Measurements from ENCODE around the gene TPM1.
"Not testable (repeated sequence)": the region's sequence is repeated elsewhere in the genome, so short reads cannot be mapped to it uniquely, and the experiment has no call there.

TPM1 gene

DNA sequence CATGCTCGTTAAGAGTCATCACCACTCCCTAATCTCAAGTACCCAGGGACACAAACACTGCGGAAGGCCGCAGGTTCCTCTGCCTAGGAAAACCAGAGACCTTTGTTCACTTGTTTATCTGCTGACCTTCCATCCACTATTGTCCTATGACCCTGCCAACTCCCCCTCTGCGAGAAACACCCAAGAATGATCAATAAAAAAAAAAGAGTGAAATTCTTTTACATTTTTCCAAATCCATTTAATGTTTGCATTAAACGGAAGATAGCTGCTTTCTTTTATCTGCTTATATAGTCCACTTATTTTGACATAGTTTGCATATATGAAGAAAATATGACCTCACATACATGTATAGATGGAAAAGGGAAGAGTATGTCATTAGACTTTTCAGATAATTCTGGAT lies 57.0 kb downstream of the TPM1 start:
- DNase-seq, result not testable (repeated sequence)

DNA sequence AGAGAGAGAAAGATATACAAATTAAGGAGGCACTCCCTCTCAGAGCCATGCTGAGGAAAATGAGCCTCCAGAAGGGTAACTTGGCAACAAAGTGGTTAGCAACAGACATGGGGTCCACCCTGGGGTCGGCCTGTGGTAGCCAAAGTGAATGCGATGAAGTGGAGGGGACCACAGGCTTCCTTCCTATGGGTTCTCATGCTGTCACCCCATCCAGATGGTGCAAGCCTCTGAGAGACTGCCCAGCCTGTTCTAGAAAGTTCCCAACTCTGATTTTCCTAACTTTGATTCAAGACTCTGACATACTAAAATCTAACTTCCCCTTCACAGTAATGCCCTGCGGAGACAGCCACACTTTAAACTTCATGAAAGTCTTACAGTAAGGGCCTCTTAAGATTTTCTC lies 60.9 kb downstream of the TPM1 start:
- no peak for DNase-seq

DNA sequence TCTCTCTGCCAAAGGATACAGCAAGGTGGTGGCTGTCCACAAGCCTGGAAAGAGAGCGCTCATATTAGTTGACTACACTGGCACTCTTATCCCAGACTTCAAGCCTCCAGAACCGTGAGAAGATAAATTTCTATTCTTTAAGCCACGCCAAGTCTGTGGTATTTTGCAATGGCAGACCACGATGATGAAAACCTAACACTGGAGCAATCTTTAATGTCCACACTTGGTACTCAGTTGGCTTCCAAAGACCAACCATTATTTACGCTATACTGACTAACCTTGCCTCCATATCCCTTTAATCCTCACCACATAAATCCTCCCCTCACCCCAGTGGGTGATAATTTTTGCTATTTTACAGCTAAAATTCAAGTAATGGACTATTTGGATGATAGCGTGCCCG lies 62.2 kb downstream of the TPM1 start:
- DNase-seq, result no peak

DNA sequence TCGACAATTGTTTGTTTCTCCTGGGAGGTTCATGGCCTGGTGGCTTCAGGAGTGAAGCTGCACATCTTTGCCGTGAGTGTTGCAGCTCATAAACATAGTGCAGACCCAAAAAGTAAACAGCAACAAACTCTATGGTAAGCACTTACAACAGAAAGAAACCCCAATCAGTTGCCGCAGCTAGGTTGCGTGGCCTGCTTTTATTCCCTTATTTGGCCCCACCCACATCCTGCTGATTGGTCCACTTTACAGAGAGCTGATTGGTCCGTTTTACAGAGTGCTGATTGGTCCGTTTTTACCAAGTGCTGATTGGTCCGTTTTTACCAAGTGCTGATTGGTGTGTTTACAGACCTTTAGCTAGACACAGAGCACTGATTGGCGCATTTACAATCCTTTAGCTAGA lies 62.8 kb downstream of the TPM1 start:
- not testable (repeated sequence) for DNase-seq

DNA sequence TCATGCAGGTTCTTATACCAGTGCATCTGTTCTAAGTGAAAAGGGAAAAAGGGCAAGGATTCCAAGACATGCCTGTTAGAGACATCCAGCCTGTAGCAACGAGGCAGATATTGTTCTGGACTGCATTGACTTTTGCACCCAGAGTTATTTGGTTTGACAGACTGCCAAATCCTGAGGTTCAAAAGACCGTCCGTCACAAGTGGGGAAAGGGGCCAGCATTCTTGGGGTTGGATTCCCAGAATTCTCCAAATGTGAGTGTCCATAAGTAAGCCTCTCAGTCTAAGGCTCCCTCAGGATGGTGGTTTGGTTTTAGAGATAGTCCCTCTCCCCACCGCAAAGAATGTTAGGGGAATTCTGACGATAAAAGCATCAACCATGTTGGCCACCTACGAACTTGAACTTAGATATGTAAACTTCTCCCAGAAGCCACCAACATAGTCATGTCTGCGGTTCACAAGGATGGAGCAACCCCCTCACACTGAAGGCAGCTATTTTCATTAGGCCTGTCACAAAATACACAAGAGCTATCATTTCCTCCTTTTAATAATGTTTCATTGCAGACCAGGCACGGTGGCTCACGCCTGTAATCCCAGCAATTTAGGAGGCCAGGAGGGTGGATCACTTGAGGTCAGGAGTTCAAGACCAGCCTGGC lies 65.5 kb downstream of the TPM1 start:
- no peak for DNase-seq

DNA sequence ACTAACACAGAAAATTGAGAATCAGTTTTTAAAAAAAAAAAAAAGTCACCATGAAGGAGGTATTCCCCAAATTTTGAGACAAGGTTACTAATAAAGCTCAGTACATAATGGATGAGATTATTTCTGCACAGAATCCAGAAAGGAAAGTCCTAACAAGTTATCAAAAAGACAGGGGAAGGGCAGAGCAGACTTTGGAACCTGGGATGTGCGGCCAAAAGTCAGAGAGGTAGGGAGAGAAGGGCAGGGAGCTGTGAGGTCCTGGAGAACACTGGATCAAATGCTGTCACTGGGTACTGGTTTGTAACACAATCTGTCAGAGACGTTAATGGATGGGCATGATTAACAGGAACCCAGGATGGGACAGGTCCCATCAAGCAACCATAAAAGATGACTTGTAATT lies 67.0 kb downstream of the TPM1 start:
- DNase-seq, result no peak

DNA sequence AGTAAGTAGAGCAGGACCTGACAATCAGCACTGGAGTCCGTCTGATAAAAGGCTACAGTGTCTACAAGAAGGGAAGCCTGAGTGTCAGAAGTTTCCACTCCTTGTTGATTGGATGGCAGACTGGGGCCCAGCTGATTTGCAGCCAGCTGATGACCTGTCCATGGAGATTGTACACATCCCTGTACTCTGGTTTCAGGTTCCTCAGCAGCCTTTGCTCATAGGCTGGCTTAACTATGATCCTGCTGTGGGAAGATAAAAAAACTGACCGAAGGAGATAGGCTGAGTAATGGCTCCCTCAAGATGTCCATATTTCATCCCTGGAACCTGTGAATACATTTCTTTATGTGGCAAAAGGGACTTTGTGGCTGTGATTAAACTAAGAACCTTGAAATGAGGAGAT lies 67.4 kb downstream of the TPM1 start:
- no peak for DNase-seq

DNA sequence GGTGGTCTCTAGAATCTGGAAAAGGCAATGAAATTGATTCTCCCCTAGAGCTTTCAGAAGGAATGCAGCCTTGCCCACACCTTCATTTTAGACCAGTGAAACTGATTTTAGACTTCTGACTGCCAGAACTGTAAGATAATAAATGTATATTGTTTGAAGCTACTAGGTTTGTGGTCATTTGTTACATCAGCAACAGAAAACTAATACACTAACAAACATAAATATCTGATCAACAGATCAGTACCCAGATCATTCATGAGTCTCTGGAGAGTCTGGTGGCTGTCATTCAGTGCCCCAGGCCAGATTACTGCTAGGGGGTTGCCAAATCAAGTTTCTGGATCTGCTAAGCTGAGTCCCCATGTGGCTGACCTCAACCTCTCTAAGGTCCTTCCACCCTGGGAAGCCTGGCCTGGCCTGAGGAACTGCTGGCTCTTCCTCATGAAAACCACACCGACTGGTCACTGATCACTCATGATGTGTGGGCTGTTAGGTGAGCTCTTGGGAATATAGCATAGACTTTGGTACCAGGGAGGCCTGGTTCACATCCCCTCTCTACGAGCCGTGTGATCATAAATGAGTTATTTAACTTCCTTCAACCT lies 68.0 kb downstream of the TPM1 start:
- no peak for DNase-seq

DNA sequence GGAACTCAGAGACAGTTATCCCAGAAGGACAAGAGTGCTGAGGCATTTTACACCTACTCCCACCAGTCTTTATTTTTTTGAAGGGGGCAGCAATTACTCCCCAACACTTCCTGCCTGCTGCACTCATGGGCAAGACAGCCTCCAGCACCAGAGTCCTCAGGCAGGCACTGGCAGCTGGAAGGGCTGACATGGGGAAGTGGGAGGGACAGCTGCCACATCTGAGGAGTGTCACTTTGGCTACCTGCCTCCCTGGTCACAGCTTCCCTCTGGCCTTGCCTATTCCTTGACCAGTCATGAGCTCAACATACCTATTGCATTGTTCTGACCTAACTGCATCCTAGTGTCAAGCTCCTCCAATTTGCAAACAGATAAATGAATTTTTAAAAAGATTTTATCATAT lies 68.9 kb downstream of the TPM1 start:
- no peak for DNase-seq

DNA sequence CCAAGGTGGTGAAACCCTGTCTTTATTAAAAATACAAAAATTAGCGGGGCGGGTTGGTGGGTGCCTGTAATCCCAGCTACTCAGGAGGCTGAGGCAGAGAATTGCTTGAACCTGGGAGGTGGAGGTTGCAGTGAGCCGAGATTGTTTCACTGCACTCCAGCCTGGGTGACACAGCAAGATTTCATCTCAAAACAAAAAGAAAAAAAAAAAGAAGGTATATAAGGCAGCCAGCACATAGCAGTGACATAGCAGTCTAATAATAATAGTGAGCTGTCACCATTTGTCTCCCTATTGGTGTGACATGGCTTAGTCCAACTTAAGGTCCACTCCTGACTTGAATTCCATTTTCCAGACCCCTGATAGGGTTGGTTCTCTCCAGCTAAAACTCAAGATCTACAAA lies 70.3 kb downstream of the TPM1 start:
- no peak for DNase-seq

DNA sequence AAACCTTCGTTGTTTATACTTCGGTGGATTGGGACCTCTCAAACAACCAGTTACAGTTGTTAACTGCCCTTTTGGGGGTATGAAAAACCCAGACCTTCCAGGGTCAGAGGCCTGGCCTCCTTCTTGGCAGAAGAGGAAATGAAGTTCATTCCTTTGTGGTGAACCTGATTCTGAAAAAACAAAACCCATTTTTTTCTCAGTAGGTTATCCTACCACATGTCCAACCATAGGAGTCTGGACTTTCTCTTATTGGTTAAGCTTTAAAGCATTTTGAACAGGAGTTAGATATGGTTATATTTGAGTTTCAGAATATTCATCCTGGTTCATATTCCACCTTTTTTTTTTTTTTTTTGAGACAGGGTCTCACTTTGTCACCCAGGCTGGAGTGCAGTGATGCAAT lies 71.9 kb downstream of the TPM1 start:
- no peak for DNase-seq

Data from activated T-cell treated with anti-CD3 and anti-CD28 coated beads, Interleukin-2, amount 50 U/mL, for 1 hour (primary cell).